ENCODE measurements around the gene RASSF1. TPM values are rescaled to one million over a fixed set of nuclear protein-coding genes. Genes with fewer than 3 reads are reported as not detected.

The RASSF1 gene
- total RNA-seq, 1 donor from 2014 or later: 39.5 TPM

DNA sequence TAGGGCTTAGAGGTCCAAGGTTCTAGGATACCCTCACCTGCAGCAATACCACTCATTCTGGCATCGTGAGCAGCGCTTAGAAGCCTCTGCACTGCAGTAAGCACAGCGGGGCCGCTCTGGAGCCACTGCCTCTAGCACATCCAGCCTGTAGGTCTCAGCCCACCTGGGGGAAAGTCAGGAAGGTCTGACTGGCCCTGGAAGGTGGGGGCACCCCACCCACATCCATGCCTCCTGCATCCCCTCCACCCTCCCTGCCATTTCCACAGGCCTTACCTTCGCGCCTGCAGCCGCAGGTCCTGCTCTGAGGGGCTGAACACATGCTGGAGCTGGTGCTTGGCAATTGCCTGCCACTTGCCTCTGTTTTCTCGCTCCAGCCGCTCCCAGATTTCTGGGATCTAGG, 901 bp upstream of the RASSF1 start:
- Histone ChIP-seq H3K4me1 (peaks cover 60% of the 10 kb centered on the region), H3K4me3 (peak overlapping the region; percentile 84), H3K27ac (peak overlapping the region; percentile 98)

DNA sequence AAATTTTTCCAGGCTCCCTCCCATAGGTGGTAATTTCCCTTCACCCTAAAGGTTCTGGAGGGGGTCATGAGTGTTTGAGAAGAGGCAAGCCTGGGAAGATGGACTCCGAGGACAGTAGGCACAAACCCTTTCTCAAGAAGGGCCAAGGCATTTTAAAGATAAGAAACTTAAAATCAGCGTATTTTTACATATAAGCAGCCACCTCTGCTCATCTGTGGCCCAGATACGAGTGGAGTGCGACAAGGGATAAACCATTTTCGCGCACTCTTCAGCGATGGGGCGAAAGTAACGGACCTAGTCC, 539 bp downstream of the RASSF1 start:
- ATAC-seq: no peak
- DNase-seq: no peak
- intact Hi-C loops (cut with DNase I): no loop called here
- Histone ChIP-seq H3K4me1 (peaks cover 60% of the 10 kb centered on the region), H3K36me3 (no peaks in the 10 kb centered on the region), H3K27me3 (ENCODE audit: low read depth) (no peaks in the 10 kb centered on the region), H3K27ac (peak overlapping the region; percentile 98), H3K4me3 (peak overlapping the region; percentile 84), H3K9me3 (no peaks in the 10 kb centered on the region)
- TF ChIP-seq, protein P1, sequence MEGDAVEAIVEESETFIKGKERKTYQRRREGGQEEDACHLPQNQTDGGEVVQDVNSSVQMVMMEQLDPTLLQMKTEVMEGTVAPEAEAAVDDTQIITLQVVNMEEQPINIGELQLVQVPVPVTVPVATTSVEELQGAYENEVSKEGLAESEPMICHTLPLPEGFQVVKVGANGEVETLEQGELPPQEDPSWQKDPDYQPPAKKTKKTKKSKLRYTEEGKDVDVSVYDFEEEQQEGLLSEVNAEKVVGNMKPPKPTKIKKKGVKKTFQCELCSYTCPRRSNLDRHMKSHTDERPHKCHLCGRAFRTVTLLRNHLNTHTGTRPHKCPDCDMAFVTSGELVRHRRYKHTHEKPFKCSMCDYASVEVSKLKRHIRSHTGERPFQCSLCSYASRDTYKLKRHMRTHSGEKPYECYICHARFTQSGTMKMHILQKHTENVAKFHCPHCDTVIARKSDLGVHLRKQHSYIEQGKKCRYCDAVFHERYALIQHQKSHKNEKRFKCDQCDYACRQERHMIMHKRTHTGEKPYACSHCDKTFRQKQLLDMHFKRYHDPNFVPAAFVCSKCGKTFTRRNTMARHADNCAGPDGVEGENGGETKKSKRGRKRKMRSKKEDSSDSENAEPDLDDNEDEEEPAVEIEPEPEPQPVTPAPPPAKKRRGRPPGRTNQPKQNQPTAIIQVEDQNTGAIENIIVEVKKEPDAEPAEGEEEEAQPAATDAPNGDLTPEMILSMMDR (IDR thresholded peaks at IDR 0.05): no peak

More for the DNA sequence above, 901 bp upstream of the RASSF1 start:
- DNase-seq (peak; percentile 58), ATAC-seq (no peak)
- Histone ChIP-seq H3K9me3 (no peaks in the 10 kb centered on the region), H3K36me3 (no peaks in the 10 kb centered on the region), H3K27me3 (ENCODE audit: low read depth) (no peaks in the 10 kb centered on the region)
- intact Hi-C loops (cut with DNase I): no loop called here
- TF ChIP-seq, protein P1 (IDR thresholded peaks at IDR 0.05): no peak

DNA sequence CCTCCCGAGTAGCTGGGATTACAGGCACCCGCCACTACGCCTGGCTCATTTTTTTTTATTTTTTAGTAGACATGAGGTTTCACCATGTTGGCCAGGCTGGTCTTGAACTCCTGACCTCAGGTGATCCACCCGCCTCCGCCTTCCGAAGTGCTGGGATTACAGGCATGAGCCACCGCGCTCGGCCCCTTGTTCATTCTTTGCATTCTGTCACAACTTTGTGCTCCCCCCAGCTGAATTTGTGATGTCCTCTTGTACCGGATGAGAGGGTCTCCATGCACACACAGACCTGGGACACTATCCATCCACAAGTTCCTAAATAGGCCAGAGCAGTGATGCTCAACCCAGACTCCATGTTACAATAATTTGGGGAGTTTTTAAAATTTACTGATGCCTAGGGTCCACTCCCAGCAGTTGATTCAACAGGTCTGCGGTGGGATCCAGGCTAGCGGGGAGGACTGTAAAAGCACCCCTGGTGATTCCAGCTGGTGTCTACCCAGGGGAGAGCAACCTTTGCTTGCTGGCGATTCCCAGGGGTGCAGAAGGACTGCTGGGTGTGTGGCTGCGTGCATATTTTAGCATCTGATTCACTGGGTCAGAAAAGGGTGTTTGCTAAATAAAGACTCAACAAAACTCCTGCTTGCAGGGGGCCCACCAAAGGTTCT, 1.0 kb downstream of the RASSF1 start:
- peak overlapping the region; percentile 84 for H3K4me3 ChIP-seq
- H3K36me3 ChIP-seq: no peaks in the 10 kb centered on the region
- ATAC-seq (no peak), DNase-seq (peak; percentile 48)
- no peaks in the 10 kb centered on the region for H3K27me3 ChIP-seq (ENCODE audit: low read depth)
- peaks cover 63% of the 10 kb centered on the region for H3K4me1 ChIP-seq
- no peaks in the 10 kb centered on the region for H3K9me3 ChIP-seq
- TF ChIP-seq, protein P1 (IDR thresholded peaks at IDR 0.05): no peak
- intact Hi-C loops (cut with DNase I): no loop called here
- H3K27ac ChIP-seq: peak overlapping the region; percentile 98

GRCh38 chr3:50338965-50339364, 1.7 kb downstream of the RASSF1 start:
- Histone ChIP-seq H3K4me3 (peak overlapping the region; percentile 84), H3K36me3 (no peaks in the 10 kb centered on the region), H3K4me1 (peaks cover 69% of the 10 kb centered on the region), H3K9me3 (no peaks in the 10 kb centered on the region), H3K27me3 (ENCODE audit: low read depth) (no peaks in the 10 kb centered on the region), H3K27ac (peak overlapping the region; percentile 98)
- TF ChIP-seq, protein P1 (IDR thresholded peaks at IDR 0.05): no peak
- DNase-seq (no peak), ATAC-seq (no peak)
- intact Hi-C loops (cut with DNase I): no loop called here

DNA sequence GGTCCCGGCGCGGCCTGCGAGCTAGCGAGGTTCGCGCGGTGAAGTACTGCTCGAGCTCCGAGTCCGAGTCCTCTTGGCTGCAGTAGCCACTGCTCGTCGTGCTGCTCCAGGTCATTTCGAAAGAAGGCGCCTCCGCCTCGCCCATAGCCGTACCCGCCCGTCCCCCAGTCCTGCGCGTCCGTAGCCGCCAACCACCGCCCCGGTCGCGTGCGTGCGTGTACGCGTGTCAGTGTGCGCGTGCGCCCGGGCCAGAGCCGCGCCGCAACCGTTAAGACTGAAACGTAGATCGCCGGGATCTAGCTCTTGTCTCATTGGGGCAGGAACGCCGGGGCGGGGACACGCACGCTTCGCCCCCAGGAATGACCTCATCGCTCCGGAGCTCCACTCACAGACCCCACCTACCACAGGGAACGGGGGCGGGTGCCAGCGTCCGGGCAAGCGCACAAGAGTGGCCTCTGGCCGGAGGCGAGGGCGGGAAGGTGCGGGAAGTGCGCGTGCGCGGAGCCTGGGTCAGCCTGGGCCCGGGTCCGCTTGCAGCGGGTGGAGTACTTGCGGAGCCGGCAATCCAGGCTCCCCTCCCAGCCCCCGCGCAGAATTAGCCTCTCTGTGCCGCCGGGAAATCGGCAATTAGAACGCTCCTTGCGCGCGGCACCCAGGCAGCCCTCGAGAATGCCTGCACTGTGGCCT, 3.3 kb downstream of the RASSF1 start:
- intact Hi-C loops (cut with DNase I): no loop called here
- peak; percentile 100 for DNase-seq
- no peaks in the 10 kb centered on the region for H3K9me3 ChIP-seq
- TF ChIP-seq, protein P1 (IDR thresholded peaks at IDR 0.05): no peak
- H3K27ac ChIP-seq: peak overlapping the region; percentile 98
- H3K27me3 ChIP-seq (ENCODE audit: low read depth): no peaks in the 10 kb centered on the region
- peaks cover 78% of the 10 kb centered on the region for H3K4me1 ChIP-seq
- H3K4me3 ChIP-seq: peak overlapping the region; percentile 84
- H3K36me3 ChIP-seq: peaks cover 11% of the 10 kb centered on the region
- peak; percentile 91 to 95 for ATAC-seq

Measured in lower lobe of right lung (tissue), 2 donors.